ENCODE results near the gene ZMAT3.
A peak's percentile ranks its signal among the peaks of the same experiment; 100 is the strongest.
"Not testable (repeated sequence)": the region's sequence is repeated elsewhere in the genome, so short reads cannot be mapped to it uniquely, and the experiment has no call there.

Gene ZMAT3

GRCh38 chr3:179071323-179072099 is at the start of gene ZMAT3:
Gene ZMAT3 (minus strand): TSS chr3:179071809. CDS start chr3:179067752, 4,057 bp downstream.
- DNase-seq (ENCODE audit: low read depth, low spot score), result peak; percentile 79
- TF ChIP-seq CTCF (IDR thresholded peaks at IDR 0.05; ENCODE audit: low read depth, low read length), result no peak
- in situ Hi-C loops (cut with HindIII; ENCODE audit: low sequenced_read_pairs), result no loop called here
- H3K4me3 ChIP-seq (ENCODE audit: low read depth, low read length), result peak within 1 kb of the TSS; percentile 70

- no peak for DNase-seq (ENCODE audit: low read depth, low spot score)
- no peak for TF ChIP-seq CTCF (IDR thresholded peaks at IDR 0.05; ENCODE audit: low read depth, low read length)
- H3K4me3 ChIP-seq (ENCODE audit: low read depth, low read length), result no peak overlapping the region
- in situ Hi-C loops (cut with HindIII; ENCODE audit: low sequenced_read_pairs), result no loop called here
These were observed 45.2 kb upstream of the ZMAT3 start for GRCh38 chr3:179116816-179117215.

- DNase-seq (ENCODE audit: low read depth, low spot score); H3K4me3 ChIP-seq (ENCODE audit: low read depth, low read length); in situ Hi-C loops (cut with HindIII; ENCODE audit: low sequenced_read_pairs): not testable (repeated sequence)
These were observed 43.8 kb upstream of the ZMAT3 start for GRCh38 chr3:179115444-179115843.

- no peak overlapping the region for H3K4me3 ChIP-seq (ENCODE audit: low read depth, low read length)
- TF ChIP-seq CTCF (IDR thresholded peaks at IDR 0.05; ENCODE audit: low read depth, low read length), result no peak
- in situ Hi-C loops (cut with HindIII; ENCODE audit: low sequenced_read_pairs), result no loop called here
- DNase-seq (ENCODE audit: low read depth, low spot score), result peak; percentile 33
These were observed 42.3 kb upstream of the ZMAT3 start for GRCh38 chr3:179113903-179114302.

- H3K4me3 ChIP-seq (ENCODE audit: low read depth, low read length), result no peak overlapping the region
- no peak for TF ChIP-seq CTCF (IDR thresholded peaks at IDR 0.05; ENCODE audit: low read depth, low read length)
- peak; percentile 55 for DNase-seq (ENCODE audit: low read depth, low spot score)
- in situ Hi-C loops (cut with HindIII; ENCODE audit: low sequenced_read_pairs), result no loop called here
These were observed 36.5 kb upstream of the ZMAT3 start for GRCh38 chr3:179108086-179108485.

GRCh38 chr3:179107617-179108016 is 36.0 kb upstream of the ZMAT3 start:
- no peak for TF ChIP-seq CTCF (IDR thresholded peaks at IDR 0.05; ENCODE audit: low read depth, low read length)
- in situ Hi-C loops (cut with HindIII; ENCODE audit: low sequenced_read_pairs), result no loop called here
- DNase-seq (ENCODE audit: low read depth, low spot score), result no peak
- no peak overlapping the region for H3K4me3 ChIP-seq (ENCODE audit: low read depth, low read length)

- DNase-seq (ENCODE audit: low read depth, low spot score), result no peak
- in situ Hi-C loops (cut with HindIII; ENCODE audit: low sequenced_read_pairs), result no loop called here
- no peak overlapping the region for H3K4me3 ChIP-seq (ENCODE audit: low read depth, low read length)
- TF ChIP-seq CTCF (IDR thresholded peaks at IDR 0.05; ENCODE audit: low read depth, low read length), result no peak
These were observed 34.3 kb upstream of the ZMAT3 start for GRCh38 chr3:179105881-179106280.

Measured in astrocyte of the spinal cord (primary cell).